ENCODE results near the gene UHRF1. TPM values are rescaled to one million over a fixed set of nuclear protein-coding genes. Genes with fewer than 3 reads are reported as not detected.

The UHRF1 gene
- total and polyA plus RNA-seq, 2 of the 4 experiments (the other 2 are of a cell fraction), result 47.4 to 57.4 TPM

- H3K9ac ChIP-seq (ENCODE audit: low read depth, low read length), result no peak overlapping the region
- BruUV-seq (replicated peaks), result no TSS peak
- 0 out of 2 replicates have a peak, but pooled peaks cover 4% of the 10 kb centered on the region for H3K9me1 ChIP-seq (ENCODE audit: insufficient read depth, low read length)
- intact Hi-C loops (cut with micrococcal nuclease), result no loop called here
- in situ Hi-C loops (cut with MboI; ENCODE audit: low sequenced_read_pairs), result no loop called here
- H4K8ac ChIP-seq (ENCODE audit: low read depth in 2 of 2, low read length in 2 of 2), result no peak overlapping the region
- H3K27ac ChIP-seq (ENCODE audit: insufficient read depth, low read length), result no peak overlapping the region
- H3K4me1 ChIP-seq (ENCODE audit: control insufficient read depth, insufficient read depth, low read length), result no peaks in the 10 kb centered on the region
- CTCF ChIA-PET, result interaction anchor here (0.6 kb wide), 1 partner anchor 25 kb away, joined by 3 read pairs; no protein-coding TSS in a partner anchor
- no peak overlapping the region; the same call in 1 of the 2 replicates for H3K14ac ChIP-seq (replicated peaks; ENCODE audit: low read depth, low read length)
- peaks cover 13% of the 10 kb centered on the region for H3K36me3 ChIP-seq (ENCODE audit: control insufficient read depth, insufficient read depth, low read length)
- no peak overlapping the region for H3K4ac ChIP-seq (ENCODE audit: low read depth, low read length)
- H4K5ac ChIP-seq (ENCODE audit: low read depth, low read length), result no peak overlapping the region
- H3K79me1 ChIP-seq (ENCODE audit: low read depth in 1 of 2, low read length in 2 of 2), result peaks cover 10 to 30% of the 10 kb centered on the region in 2 experiments
- dilution Hi-C loops (cut with HindIII; ENCODE audit: low sequenced_read_pairs, unreplicated experiment), result no loop called here
- no peak overlapping the region for H2BK15ac ChIP-seq (ENCODE audit: low read depth, low read length)
- no peak overlapping the region for H3K18ac ChIP-seq (ENCODE audit: low read depth, low read length)
- H3K4me2 ChIP-seq (ENCODE audit: low read depth, low read length), result no peak overlapping the region
- no peaks in the 10 kb centered on the region for H3K9me3 ChIP-seq (ENCODE audit: control insufficient read depth, insufficient read depth, low read length)
- H2BK20ac ChIP-seq (ENCODE audit: low read depth, low read length), result no peak overlapping the region
- POLR2A ChIA-PET (ENCODE audit: unreplicated experiment), result no interaction called here
- H3K56ac ChIP-seq (ENCODE audit: extremely low read depth, insufficient read depth, low read length), result no peak overlapping the region
- H2BK120ac ChIP-seq (ENCODE audit: low read depth, low read length), result no peak overlapping the region
- H2AFZ ChIP-seq (replicated peaks; ENCODE audit: low read length, poor library complexity), result no peak overlapping the region
- TF ChIP-seq MXI1 (IDR thresholded peaks at IDR 0.05; ENCODE audit: borderline replicate concordance, low read depth, low read length), result no peak
- TF ChIP-seq FOS (IDR thresholded peaks at IDR 0.05; ENCODE audit: low read depth, low read length), result no peak
- no peak for TF ChIP-seq CHD1 (IDR thresholded peaks at IDR 0.05; ENCODE audit: low read depth, low read length)
- no peak for TF ChIP-seq RCOR1 (IDR thresholded peaks at IDR 0.05; ENCODE audit: insufficient replicate concordance, low read length)
- no peak for TF ChIP-seq CTCF (conservative IDR thresholded peaks at IDR 0.05; ENCODE audit: low read depth, low read length)
- no peak for TF ChIP-seq MAZ (IDR thresholded peaks at IDR 0.05; ENCODE audit: borderline replicate concordance, low read depth, low read length)
- no peak for TF ChIP-seq RAD21 (IDR thresholded peaks at IDR 0.05; ENCODE audit: low read length)
- TF ChIP-seq MAFK (IDR thresholded peaks at IDR 0.05; ENCODE audit: low read depth, low read length), result no peak
- no peak for TF ChIP-seq CEBPB (IDR thresholded peaks at IDR 0.05; ENCODE audit: low read depth, low read length)
- TF ChIP-seq, protein P1, sequence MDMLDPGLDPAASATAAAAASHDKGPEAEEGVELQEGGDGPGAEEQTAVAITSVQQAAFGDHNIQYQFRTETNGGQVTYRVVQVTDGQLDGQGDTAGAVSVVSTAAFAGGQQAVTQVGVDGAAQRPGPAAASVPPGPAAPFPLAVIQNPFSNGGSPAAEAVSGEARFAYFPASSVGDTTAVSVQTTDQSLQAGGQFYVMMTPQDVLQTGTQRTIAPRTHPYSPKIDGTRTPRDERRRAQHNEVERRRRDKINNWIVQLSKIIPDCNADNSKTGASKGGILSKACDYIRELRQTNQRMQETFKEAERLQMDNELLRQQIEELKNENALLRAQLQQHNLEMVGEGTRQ (IDR thresholded peaks at IDR 0.05; ENCODE audit: low read depth, low read length), result no peak
- TF ChIP-seq BHLHE40 (IDR thresholded peaks at IDR 0.05; ENCODE audit: low read depth, low read length), result no peak
- TF ChIP-seq, protein P2, sequence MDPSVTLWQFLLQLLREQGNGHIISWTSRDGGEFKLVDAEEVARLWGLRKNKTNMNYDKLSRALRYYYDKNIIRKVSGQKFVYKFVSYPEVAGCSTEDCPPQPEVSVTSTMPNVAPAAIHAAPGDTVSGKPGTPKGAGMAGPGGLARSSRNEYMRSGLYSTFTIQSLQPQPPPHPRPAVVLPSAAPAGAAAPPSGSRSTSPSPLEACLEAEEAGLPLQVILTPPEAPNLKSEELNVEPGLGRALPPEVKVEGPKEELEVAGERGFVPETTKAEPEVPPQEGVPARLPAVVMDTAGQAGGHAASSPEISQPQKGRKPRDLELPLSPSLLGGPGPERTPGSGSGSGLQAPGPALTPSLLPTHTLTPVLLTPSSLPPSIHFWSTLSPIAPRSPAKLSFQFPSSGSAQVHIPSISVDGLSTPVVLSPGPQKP (IDR thresholded peaks at IDR 0.05; ENCODE audit: borderline replicate concordance, low read depth, low read length), result no peak
- TF ChIP-seq NFE2L2 (IDR thresholded peaks at IDR 0.05; ENCODE audit: low read depth, low read length), result no peak
- TF ChIP-seq POLR2A (IDR thresholded peaks at IDR 0.05; ENCODE audit: low read depth, low read length), result no peak
- TF ChIP-seq RFX5 (IDR thresholded peaks at IDR 0.05; ENCODE audit: low read depth, low read length), result no peak
- no peak for TF ChIP-seq SMC3 (IDR thresholded peaks at IDR 0.05; ENCODE audit: low read depth, low read length)
- no CpG with 5 or more reads among the region's 7 CpGs for WGBS, 2 experiments (ENCODE audit: extremely low coverage in 2 of 2, insufficient read length in 1 of 2)
- H2BK5ac ChIP-seq (ENCODE audit: low read depth, low read length, poor library complexity, severe bottlenecking), result no peak overlapping the region
- peaks cover 6% of the 10 kb centered on the region for H4K20me1 ChIP-seq (ENCODE audit: insufficient read depth, low read length)
- H3K4me3 ChIP-seq (ENCODE audit: insufficient read depth, low read depth, low read length), result no peak overlapping the region
- H4K91ac ChIP-seq (ENCODE audit: insufficient read depth, low read depth, low read length), result no peak overlapping the region
- no peak overlapping the region for H2AK9ac ChIP-seq (replicated peaks; ENCODE audit: low read depth, low read length, poor library complexity)
- ATAC-seq (ENCODE audit: low read depth) (no peak), DNase-seq (no peak)
- H3K27me3 ChIP-seq (ENCODE audit: control insufficient read depth, insufficient read depth, low read length), result no peaks in the 10 kb centered on the region
- no peak overlapping the region; the same call in 1 of the 2 replicates for H3K23ac ChIP-seq (ENCODE audit: low read depth, low read length)
- H2AK5ac ChIP-seq (ENCODE audit: low read depth, low read length), result no peak overlapping the region
Observed at GRCh38 chr19:4962085-4962619, 52.9 kb downstream of the UHRF1 start.
